ENCODE measurements around the gene VEZT.

- TF ChIP-seq, protein P1, sequence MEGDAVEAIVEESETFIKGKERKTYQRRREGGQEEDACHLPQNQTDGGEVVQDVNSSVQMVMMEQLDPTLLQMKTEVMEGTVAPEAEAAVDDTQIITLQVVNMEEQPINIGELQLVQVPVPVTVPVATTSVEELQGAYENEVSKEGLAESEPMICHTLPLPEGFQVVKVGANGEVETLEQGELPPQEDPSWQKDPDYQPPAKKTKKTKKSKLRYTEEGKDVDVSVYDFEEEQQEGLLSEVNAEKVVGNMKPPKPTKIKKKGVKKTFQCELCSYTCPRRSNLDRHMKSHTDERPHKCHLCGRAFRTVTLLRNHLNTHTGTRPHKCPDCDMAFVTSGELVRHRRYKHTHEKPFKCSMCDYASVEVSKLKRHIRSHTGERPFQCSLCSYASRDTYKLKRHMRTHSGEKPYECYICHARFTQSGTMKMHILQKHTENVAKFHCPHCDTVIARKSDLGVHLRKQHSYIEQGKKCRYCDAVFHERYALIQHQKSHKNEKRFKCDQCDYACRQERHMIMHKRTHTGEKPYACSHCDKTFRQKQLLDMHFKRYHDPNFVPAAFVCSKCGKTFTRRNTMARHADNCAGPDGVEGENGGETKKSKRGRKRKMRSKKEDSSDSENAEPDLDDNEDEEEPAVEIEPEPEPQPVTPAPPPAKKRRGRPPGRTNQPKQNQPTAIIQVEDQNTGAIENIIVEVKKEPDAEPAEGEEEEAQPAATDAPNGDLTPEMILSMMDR (IDR thresholded peaks at IDR 0.05) = no peak
- no peak for TF ChIP-seq POLR2A (IDR thresholded peaks at IDR 0.05)
Measured at GRCh38 chr12:95238150-95238549, 20.5 kb downstream of the VEZT start.

All from suprapubic skin (tissue), 3 donors.